Hematopoietic multipotent progenitor cell treated with erythropoietin and hydrocortisone succinate and interleukin-3 and kit ligand, for 8 days (in vitro differentiated cells): ENCODE results near the gene ITGAL.

ENCODE experiments used
- DNase-seq: peaks from one replicate; pipeline ENCODE4 v3.0.0-alpha.2; 2015

ITGAL gene

DNA sequence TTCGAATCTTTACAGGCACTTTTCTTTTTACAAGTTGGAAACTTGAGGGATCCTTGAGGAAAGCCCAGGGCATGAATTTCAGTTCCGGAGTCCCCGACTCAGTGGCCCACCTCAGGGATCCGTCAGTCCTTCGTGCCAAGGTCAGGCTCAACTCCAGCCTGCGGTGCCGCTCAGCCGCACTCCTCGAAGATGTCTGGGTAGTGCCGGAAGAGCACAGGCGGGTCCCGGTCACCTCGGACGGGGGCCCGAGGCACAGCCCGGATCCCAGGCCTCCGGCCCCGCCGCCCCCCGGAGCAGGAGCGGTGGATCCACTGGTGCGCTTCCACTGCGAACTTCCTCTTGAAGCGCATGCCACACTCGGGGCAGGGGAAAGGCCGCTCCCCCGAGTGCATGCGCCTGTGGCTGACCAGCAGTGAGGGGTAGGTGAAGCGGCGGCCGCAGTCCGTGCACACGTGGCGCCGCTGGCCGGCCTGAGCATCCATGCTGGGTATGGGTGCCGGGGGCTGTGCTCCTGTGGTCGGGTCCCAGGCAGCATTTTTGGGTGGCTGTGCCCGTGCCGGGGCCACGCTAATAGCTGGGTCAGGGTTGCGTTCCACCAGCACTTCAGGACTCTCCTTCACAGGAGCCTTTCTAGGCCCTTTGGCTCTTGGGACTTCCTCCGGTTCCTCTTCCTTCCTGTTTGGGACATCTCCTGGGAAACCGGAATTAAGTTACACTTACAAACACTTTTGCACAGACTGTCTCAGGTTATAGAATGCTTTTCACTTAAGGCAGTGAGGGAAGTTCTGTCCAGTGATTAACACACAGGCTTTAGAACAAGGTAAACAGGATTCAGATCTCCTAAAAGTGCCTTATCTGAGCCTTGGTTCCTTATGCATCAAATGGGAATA, 97.4 kb downstream of the ITGAL start:
- DNase-seq = no peak

DNA sequence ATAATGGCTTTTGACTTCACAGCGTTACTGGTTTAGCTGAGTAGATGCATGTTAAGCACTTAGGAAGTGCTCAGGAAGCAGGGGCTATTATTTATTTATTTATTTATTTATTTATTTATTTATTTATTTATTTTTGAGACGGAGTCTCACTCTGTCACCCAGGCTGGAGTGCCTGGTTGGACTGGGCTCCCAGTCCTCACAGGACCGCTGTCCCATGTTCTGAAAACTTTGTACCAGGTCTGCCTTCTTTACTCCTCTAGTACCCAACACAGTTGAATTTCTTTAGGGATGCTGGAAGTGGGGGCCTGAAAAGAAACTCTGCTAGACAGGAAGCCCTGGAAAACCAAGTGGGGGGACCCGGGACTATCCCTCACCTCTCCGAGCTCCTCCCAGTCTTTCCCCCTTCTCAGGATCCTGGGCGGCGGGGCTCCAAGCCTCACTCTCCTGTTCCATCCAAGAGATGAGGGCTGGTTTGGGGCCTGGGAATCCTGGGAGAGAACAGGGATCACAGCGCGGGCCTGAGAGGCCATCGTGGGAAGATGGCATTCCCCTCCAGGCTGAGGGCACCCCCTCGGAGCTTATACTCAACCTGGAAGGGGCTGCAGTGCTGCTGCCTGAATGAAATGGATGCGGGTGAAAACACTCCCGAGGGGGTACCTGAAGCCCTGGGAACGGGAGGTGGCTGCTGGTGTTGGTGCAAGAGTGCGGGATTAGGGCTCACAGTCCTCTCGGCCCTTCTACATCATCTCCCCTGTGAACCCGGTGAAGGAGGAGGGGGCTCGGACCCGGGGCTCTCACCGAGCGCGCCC, 98.3 kb downstream of the ITGAL start:
- peak; percentile 26 for DNase-seq

DNA sequence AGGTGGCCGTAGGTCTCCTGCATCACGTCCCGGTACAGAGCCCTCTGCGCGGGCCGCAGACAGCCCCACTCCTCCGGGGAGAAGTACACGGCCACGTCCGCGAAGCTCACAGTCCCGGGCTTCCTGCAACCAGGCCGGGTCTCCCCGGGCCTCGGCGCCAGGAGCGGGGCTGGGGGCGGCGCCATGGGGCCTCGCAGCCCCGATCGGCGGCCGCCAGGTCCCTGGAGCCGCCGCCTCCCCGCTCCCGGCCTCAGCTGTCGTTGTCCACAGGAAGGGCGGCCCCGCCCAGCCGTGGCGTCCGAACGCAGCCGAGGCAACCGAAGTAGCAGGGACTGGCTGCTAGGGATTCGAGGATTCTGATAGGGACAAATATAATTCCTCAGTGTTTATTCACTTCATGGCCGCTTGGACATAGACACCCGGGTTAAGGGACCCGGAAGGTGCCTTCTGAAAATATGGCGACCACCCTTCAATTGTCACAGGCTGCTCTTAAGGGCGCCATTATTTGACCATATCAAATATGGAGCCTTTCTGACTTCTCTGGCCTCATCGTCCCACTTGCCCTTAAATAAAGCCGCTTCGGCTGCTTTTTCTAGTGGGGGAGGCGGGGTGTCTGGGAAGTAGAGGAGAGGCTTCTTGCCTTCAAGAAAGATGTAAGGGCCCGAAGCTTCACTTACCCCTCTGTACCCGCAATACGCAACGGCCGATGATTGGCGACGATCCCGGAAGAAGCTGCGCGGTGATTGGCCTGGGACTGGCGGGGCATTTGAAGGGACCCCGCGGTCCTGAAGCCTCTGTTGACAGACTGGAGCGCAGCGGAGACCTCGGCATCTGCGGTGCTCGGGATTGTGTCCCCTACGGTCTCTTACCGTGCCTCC, 99.1 kb downstream of the ITGAL start, which contains the start of gene ZNF688:
Gene ZNF688 (minus strand): TSS at position 270 of the 878 bp plus-strand sequence. CDS start 85 bp downstream, at position 185.
- DNase-seq = peak; percentile 99
